GM04503 (cell line): ENCODE measurements around the gene ACP5.
A peak's percentile ranks its signal among the peaks of the same experiment; 100 is the strongest.
"Not testable (repeated sequence)": the region's sequence is repeated elsewhere in the genome, so short reads cannot be mapped to it uniquely, and the experiment has no call there.

Experiments
- DNase-seq: peaks from one replicate; pipeline ENCODE4 v3.0.0-alpha.2; 2012; ENCODE audit warnings: low read depth

Gene ACP5

GRCh38 chr19:11578258-11579142, 1.1 kb upstream of the ACP5 start:
- DNase-seq = no peak

- no peak for DNase-seq
Observed at GRCh38 chr19:11576227-11576626, 1.2 kb downstream of the ACP5 start.

GRCh38 chr19:11574689-11575088, 2.8 kb downstream of the ACP5 start:
- DNase-seq = no peak

GRCh38 chr19:11573763-11574162, 3.7 kb downstream of the ACP5 start:
- not testable (repeated sequence) for DNase-seq

- DNase-seq = not testable (repeated sequence)
Observed at GRCh38 chr19:11573354-11573753, 4.1 kb downstream of the ACP5 start.

GRCh38 chr19:11570039-11570462, 7.4 kb downstream of the ACP5 start:
- no peak for DNase-seq

GRCh38 chr19:11566164-11566563, 11.3 kb downstream of the ACP5 start:
- no peak for DNase-seq

GRCh38 chr19:11565649-11565980, 11.8 kb downstream of the ACP5 start:
- DNase-seq = not testable (repeated sequence)

GRCh38 chr19:11564082-11564807, 13.2 kb downstream of the ACP5 start:
- DNase-seq = not testable (repeated sequence)

- no peak for DNase-seq
Observed at GRCh38 chr19:11563532-11563931, 13.9 kb downstream of the ACP5 start.

GRCh38 chr19:11560404-11561051, 16.9 kb downstream of the ACP5 start:
- peak; percentile 17 for DNase-seq

GRCh38 chr19:11558881-11559828, 18.3 kb downstream of the ACP5 start, which contains the start of gene ELOF1:
Gene ELOF1 (minus strand): TSS chr19:11559230. CDS start chr19:11554347, 4,883 bp downstream.
- peak; percentile 79 for DNase-seq

- no peak for DNase-seq
Observed at GRCh38 chr19:11556634-11557420, 20.6 kb downstream of the ACP5 start.

GRCh38 chr19:11555246-11555645, 22.2 kb downstream of the ACP5 start:
- DNase-seq = no peak

GRCh38 chr19:11554160-11554559, 23.3 kb downstream of the ACP5 start:
- no peak for DNase-seq

- no peak for DNase-seq
Observed at GRCh38 chr19:11552666-11553372, 24.6 kb downstream of the ACP5 start.

- DNase-seq = no peak
Observed at GRCh38 chr19:11551603-11552235, 25.7 kb downstream of the ACP5 start.

- no peak for DNase-seq
Observed at GRCh38 chr19:11550265-11550664, 27.2 kb downstream of the ACP5 start.

GRCh38 chr19:11549386-11549953, 28.0 kb downstream of the ACP5 start:
- DNase-seq = no peak
